Measurements from ENCODE around the gene KMT2A.
"Not testable (repeated sequence)": the region's sequence is repeated elsewhere in the genome, so short reads cannot be mapped to it uniquely, and the experiment has no call there.

GRCh38 chr11:118571701-118572060 is 135.4 kb downstream of the KMT2A start:
- TF ChIP-seq POLR2AphosphoS5 (IDR thresholded peaks at IDR 0.05); CTCF (IDR thresholded peaks at IDR 0.05; ENCODE audit: poor library complexity, severe bottlenecking); EZH2 (IDR thresholded peaks at IDR 0.05; ENCODE audit: borderline replicate concordance, insufficient read depth, low read length, poor library complexity, severe bottlenecking); RAD21 (conservative IDR thresholded peaks at IDR 0.05); SMC3 (conservative IDR thresholded peaks at IDR 0.05; ENCODE audit: poor library complexity); EP300 (conservative IDR thresholded peaks at IDR 0.05; ENCODE audit: poor library complexity, severe bottlenecking): not testable (repeated sequence)

Data from neural cell (in vitro differentiated cells).